T-helper 1 cell treated with Interleukin-12 subunit alpha and Interleukin-12 subunit beta and Interleukin-4 antibody, amounts not matched to agents 30 ng/mL and 1 ng/mL, for 36 hours (primary cell): ENCODE data around the gene CEP63. TPM values are rescaled to one million over a fixed set of nuclear protein-coding genes. Genes with fewer than 3 reads are reported as not detected.

Experiments
- intact Hi-C: fragments of 100-400 bp; cut with micrococcal nuclease; formaldehyde crosslinking; loops from one replicate; pipeline ENCODE4 v1.15.1; 2024
- total RNA-seq: library from RNA; stranded (reverse); gene quantifications from 2 replicates; pipeline ENCODE4 v1.2.3, GENCODE V29; 2022

CEP63 gene
- total RNA-seq, 1 donor from 2014 or later = 25.9 TPM

GRCh38 chr3:134622806-134623365 is 137.0 kb downstream of the CEP63 start:
- intact Hi-C loops = no loop called here

GRCh38 chr3:134623615-134624245 is 137.9 kb downstream of the CEP63 start:
- intact Hi-C loops = no loop called here

Other genes with a start within 250 kb of the CEP63 start
- 8.7 and 10.5 TPM in 2 replicates for gene RYK, start 235.2 kb upstream of the CEP63 start, total RNA-seq
- not detected in 2 replicates for gene AMOTL2, start 111.6 kb upstream of the CEP63 start, total RNA-seq
- gene ANAPC13, start 72 bp upstream of the CEP63 start, total RNA-seq = 19.8 and 22.9 TPM in 2 replicates
- not detected in 2 replicates for gene KY, start 165.0 kb downstream of the CEP63 start, total RNA-seq